GM06990 (cell line): Measurements from ENCODE around the gene TNFAIP8L3.

ENCODE experiments used
- DNase-seq: peaks from one replicate; pipeline ENCODE4 v3.0.0-alpha.2; 2011; ENCODE audit not compliant: insufficient read length; ENCODE audit errors: extremely low read depth
- H3K27me3 ChIP-seq: replicated peaks from 2 replicates; pipeline ENCODE4 v1.6.0; 2011; ENCODE audit warnings: low read length; ENCODE audit not compliant: control insufficient read depth, insufficient read depth
- H3K36me3 ChIP-seq: 2 replicates; pipeline ENCODE4 v1.5.1; 2011; ENCODE audit warnings: low read length; ENCODE audit not compliant: control insufficient read depth, insufficient read depth
- H3K4me3 ChIP-seq: replicated peaks from 2 replicates; pipeline ENCODE4 v1.5.1; 2011; ENCODE audit warnings: low read depth, mild to moderate bottlenecking, control low read depth, low read length
- TF ChIP-seq, protein P1 (sequence below): IDR thresholded peaks from 2 replicates; pipeline ENCODE4 v1.5.1; 2011; ENCODE audit warnings: low read length, control low read depth, mild to moderate bottlenecking, inconsistent platforms; ENCODE audit not compliant: insufficient read depth, poor library complexity, severe bottlenecking

The TNFAIP8L3 gene

DNA sequence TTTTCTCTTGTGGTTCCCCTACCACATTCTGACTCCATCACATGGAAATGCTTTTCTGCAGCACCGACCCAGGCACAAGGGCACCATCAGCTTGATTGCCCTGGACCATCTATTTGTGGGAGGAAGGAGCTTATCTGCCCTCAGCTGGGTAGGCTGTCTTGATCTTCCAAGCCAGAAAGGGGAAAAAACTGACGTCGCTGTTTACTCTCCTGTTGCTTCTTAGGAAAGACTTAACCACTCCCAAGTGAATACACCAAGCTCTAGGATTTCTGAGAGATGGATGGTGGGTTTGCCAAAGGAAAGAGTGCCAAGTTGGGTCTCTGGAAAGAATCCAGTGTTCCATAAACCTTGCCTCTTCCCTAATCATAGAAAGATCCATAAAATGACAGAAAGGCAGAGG lies 4.0 kb downstream of the TNFAIP8L3 start:
- no peak for DNase-seq
- H3K27me3 ChIP-seq, result no peaks in the 10 kb centered on the region; the same call in none of the 2 replicates
- H3K4me3 ChIP-seq, result no peak overlapping the region
- no peaks in the 10 kb centered on the region for H3K36me3 ChIP-seq
- TF ChIP-seq, protein P1, sequence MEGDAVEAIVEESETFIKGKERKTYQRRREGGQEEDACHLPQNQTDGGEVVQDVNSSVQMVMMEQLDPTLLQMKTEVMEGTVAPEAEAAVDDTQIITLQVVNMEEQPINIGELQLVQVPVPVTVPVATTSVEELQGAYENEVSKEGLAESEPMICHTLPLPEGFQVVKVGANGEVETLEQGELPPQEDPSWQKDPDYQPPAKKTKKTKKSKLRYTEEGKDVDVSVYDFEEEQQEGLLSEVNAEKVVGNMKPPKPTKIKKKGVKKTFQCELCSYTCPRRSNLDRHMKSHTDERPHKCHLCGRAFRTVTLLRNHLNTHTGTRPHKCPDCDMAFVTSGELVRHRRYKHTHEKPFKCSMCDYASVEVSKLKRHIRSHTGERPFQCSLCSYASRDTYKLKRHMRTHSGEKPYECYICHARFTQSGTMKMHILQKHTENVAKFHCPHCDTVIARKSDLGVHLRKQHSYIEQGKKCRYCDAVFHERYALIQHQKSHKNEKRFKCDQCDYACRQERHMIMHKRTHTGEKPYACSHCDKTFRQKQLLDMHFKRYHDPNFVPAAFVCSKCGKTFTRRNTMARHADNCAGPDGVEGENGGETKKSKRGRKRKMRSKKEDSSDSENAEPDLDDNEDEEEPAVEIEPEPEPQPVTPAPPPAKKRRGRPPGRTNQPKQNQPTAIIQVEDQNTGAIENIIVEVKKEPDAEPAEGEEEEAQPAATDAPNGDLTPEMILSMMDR, result no peak

DNA sequence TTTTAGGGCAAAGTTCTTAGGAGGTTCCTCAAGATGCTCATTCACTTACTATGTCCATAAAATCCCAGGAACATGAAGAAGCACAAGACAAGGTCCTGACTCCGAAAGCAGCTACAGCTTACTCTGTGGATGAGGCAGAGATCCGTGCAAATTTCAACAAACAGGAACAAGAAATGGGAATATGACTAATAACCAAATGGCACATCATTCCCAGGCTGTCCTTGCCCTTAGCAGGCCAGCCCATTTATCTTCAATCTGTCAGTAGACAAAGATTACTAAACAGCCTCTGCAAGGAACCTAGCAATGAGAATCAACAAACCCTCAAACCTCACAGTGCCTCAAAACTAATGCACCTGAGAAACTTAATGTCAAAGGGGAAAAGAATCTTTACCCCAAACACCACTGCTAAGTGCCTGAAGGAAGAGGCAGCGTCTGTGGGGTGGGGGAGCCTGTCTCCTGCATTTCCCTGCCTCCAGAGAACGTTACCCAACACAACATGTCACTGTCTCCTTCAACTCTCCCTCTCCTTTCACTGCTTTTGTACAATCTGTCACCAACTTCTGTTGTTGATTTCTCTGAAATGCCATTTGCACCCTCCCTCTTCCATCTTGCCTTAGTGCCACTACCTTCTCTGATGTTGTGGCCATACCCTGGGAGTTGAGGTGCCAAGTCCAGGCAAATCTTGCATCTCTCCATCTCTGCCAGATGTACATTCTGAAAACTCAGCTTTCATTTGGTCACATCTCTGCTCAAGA lies 4.8 kb downstream of the TNFAIP8L3 start:
- TF ChIP-seq, protein P1, result no peak

DNA sequence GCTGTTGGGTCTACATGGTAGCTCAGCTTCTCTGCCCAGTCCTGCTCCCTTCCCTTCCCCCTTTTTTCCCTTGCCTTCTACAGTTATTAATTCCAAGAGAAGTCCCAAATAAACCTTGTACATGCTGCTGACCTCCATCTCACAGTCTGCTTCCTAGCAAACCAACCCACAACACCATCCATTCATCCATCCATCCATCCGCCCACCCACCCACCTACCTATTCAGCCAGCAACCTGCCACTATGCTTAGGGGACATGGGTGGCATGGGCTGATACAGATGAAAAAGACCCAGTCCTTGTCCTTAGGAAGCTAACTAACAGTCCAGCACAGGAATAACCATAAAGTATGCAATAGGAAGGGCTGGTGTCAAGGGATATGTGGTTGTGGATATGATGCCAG lies 5.7 kb downstream of the TNFAIP8L3 start:
- TF ChIP-seq, protein P1, result no peak
- H3K4me3 ChIP-seq, result no peak overlapping the region
- no peaks in the 10 kb centered on the region for H3K36me3 ChIP-seq
- H3K27me3 ChIP-seq, result no peaks in the 10 kb centered on the region; the same call in none of the 2 replicates
- no peak for DNase-seq

More for the DNA sequence above, 4.8 kb downstream of the TNFAIP8L3 start:
- H3K4me3 ChIP-seq, result no peak overlapping the region
- H3K27me3 ChIP-seq, result no peaks in the 10 kb centered on the region; the same call in none of the 2 replicates
- H3K36me3 ChIP-seq, result no peaks in the 10 kb centered on the region
- no peak for DNase-seq

DNA sequence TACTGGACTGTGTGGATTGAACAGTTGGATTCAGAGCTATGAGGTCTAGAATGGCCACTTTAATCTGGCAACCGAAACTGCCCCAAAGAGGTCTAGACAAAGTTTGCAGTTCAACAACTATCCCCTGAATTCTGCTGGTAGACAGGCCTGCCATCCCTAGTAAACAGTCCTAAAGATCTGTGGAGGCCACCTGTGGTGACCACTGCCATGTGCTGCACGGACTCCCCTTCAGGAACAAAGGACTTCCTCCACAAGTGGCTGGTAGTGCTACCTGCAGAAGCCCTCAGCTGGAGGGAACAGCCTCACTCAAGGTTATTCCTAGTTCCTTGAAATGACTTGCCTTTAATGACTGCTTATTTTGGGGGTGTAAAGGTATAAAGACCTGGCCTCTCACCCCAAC lies 6.1 kb downstream of the TNFAIP8L3 start:
- DNase-seq, result no peak
- H3K27me3 ChIP-seq, result no peaks in the 10 kb centered on the region; the same call in none of the 2 replicates
- H3K36me3 ChIP-seq, result no peaks in the 10 kb centered on the region
- TF ChIP-seq, protein P1, result no peak
- H3K4me3 ChIP-seq, result no peak overlapping the region

DNA sequence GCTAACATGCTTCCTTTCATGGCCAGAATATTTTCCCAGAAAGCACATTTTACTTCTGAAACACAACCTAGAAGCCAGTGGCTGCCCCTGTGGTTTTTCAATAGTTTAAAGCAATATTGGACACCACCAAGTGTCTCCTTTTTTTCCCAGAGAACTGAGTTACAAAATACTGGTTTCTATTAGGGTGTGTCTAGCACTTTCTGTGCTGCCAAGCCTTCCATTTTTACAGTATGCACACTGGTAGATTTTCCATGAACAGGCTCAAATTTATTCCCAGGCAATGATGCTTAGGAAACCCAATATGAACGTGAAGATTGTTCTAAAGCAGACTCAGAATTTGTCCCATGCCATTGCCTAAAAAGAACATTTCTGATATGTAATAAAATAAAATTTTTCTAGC lies 7.2 kb downstream of the TNFAIP8L3 start:
- H3K27me3 ChIP-seq, result no peaks in the 10 kb centered on the region; the same call in 1 of the 2 replicates
- TF ChIP-seq, protein P1, result no peak
- no peaks in the 10 kb centered on the region for H3K36me3 ChIP-seq
- DNase-seq, result no peak
- no peak overlapping the region for H3K4me3 ChIP-seq

DNA sequence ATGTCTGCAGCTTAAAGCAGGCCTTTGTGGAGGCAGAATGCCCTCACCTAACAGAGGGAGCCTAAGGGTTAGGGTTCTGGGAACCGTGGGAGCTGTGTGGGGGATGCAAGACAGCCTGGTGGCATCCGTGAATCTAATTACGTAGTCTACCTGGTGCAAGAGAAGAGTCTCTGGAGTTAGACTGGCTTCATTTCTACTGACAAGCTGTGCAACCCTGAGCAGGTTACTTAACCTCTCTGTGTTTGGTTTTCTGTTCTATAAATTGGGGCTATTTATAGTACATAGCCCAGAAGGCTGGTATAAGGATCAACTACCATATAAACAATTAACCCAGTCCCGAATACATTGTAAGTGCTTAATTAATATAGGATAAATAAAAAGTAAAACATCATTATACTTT lies 8.3 kb downstream of the TNFAIP8L3 start:
- H3K4me3 ChIP-seq, result no peak overlapping the region
- TF ChIP-seq, protein P1, result no peak
- no peaks in the 10 kb centered on the region; the same call in 1 of the 2 replicates for H3K27me3 ChIP-seq
- DNase-seq, result no peak
- no peaks in the 10 kb centered on the region for H3K36me3 ChIP-seq
